HepG2 (cell line): ENCODE data around the gene CDCA4.

Experiments used
- CEBPB ChIP-seq: IDR thresholded peaks from 2 replicates; pipeline ENCODE4 v1.6.1; 2011; ENCODE audit warnings: low read depth, low read length, improper control_type of control experiment, borderline replicate concordance
- POLR2AphosphoS5 ChIP-seq: IDR thresholded peaks from 2 replicates; pipeline ENCODE4 v1.6.1; 2012; ENCODE audit warnings: low read depth, low read length
- RAD21 ChIP-seq: fragments of 450-650 bp; formaldehyde crosslinking; IDR thresholded peaks from 2 replicates; pipeline ENCODE4 v1.5.0; 2020; ENCODE audit warnings: mild to moderate bottlenecking
- ZNF660 ChIP-seq: sonication (generic); formaldehyde crosslinking; IDR thresholded peaks from 2 replicates; pipeline ENCODE4 v1.5.1; 2020; ENCODE audit warnings: mild to moderate bottlenecking, low read depth, missing genetic modification reagents, borderline replicate concordance
- ZNF749 ChIP-seq: sonication (generic); formaldehyde crosslinking; IDR thresholded peaks from 2 replicates; pipeline ENCODE4 v1.8.0; 2022; ENCODE audit warnings: mild to moderate bottlenecking, missing genetic modification reagents, moderate library complexity, borderline replicate concordance
- TF ChIP-seq, protein P1 (sequence below): sonication (generic); formaldehyde crosslinking; IDR thresholded peaks from one replicate; pipeline ENCODE4 v1.5.1; 2020; ENCODE audit warnings: mild to moderate bottlenecking, missing genetic modification reagents; ENCODE audit errors: not compliant biosample characterization
- TF ChIP-seq, protein P2 (sequence below): IDR thresholded peaks from 2 replicates; pipeline ENCODE4 v1.6.1; 2016; ENCODE audit warnings: mild to moderate bottlenecking, missing biosample characterization, missing genetic modification reagents

DNA sequence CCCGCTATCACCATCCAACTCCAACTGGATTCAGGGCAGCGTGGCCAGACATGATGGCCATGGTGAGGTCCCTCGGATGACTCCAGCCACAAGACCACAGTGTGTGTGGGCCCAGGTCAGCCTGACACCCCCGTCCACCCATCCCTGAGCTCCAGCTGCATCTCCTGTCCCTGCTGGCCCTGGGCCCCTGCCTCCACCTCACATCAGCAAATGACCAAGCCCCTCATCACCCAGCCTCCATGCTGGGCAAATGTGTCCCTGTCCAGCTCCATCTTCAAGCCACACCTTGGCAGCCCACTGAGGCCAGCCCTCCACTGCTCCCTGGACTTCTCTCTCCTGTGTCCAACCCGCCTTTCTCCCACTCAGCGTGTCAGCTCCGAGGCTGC is 41.2 kb upstream of the CDCA4 start:
- TF ChIP-seq, protein P1, sequence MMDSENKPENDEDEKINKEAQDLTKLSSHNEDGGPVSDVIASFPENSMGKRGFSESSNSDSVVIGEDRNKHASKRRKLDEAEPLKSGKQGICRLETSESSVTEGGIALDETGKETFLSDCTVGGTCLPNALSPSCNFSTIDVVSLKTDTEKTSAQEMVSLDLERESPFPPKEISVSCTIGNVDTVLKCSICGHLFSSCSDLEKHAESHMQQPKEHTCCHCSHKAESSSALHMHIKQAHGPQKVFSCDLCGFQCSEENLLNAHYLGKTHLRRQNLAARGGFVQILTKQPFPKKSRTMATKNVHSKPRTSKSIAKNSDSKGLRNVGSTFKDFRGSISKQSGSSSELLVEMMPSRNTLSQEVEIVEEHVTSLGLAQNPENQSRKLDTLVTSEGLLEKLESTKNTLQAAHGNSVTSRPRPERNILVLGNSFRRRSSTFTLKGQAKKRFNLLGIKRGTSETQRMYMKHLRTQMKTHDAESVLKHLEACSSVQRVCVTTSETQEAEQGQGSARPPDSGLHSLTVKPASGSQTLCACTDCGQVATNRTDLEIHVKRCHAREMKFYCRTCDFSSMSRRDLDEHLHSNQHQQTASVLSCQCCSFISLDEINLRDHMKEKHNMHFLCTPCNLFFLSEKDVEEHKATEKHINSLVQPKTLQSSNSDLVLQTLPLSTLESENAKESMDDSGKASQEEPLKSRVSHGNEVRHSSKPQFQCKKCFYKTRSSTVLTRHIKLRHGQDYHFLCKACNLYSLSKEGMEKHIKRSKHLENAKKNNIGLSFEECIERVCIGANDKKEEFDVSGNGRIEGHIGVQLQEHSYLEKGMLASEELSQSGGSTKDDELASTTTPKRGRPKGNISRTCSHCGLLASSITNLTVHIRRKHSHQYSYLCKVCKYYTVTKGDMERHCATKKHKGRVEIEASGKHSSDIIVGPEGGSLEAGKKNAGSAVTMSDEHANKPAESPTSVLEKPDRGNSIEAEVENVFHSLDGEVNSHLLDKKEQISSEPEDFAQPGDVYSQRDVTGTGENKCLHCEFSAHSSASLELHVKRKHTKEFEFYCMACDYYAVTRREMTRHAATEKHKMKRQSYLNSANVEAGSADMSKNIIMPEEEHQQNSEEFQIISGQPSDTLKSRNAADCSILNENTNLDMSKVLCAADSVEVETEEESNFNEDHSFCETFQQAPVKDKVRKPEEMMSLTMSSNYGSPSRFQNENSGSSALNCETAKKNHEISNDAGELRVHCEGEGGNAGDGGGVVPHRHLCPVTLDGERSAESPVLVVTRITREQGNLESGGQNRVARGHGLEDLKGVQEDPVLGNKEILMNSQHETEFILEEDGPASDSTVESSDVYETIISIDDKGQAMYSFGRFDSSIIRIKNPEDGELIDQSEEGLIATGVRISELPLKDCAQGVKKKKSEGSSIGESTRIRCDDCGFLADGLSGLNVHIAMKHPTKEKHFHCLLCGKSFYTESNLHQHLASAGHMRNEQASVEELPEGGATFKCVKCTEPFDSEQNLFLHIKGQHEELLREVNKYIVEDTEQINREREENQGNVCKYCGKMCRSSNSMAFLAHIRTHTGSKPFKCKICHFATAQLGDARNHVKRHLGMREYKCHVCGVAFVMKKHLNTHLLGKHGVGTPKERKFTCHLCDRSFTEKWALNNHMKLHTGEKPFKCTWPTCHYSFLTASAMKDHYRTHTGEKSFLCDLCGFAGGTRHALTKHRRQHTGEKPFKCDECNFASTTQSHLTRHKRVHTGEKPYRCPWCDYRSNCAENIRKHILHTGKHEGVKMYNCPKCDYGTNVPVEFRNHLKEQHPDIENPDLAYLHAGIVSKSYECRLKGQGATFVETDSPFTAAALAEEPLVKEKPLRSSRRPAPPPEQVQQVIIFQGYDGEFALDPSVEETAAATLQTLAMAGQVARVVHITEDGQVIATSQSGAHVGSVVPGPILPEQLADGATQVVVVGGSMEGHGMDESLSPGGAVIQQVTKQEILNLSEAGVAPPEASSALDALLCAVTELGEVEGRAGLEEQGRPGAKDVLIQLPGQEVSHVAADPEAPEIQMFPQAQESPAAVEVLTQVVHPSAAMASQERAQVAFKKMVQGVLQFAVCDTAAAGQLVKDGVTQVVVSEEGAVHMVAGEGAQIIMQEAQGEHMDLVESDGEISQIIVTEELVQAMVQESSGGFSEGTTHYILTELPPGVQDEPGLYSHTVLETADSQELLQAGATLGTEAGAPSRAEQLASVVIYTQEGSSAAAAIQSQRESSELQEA (CRISPR knock-in tag), result no peak
- TF ChIP-seq, protein P2, sequence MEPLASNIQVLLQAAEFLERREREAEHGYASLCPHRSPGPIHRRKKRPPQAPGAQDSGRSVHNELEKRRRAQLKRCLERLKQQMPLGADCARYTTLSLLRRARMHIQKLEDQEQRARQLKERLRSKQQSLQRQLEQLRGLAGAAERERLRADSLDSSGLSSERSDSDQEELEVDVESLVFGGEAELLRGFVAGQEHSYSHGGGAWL (CRISPR knock-in tag), result no peak
- TF ChIP-seq POLR2AphosphoS5 (no peak), ZNF660 (no peak), RAD21 (CRISPR knock-in tag) (no peak), ZNF749 (no peak), CEBPB (no peak)
